Endothelial cell of umbilical vein (primary cell): ENCODE measurements around the gene SAT2.

Experiments
- EZH2 ChIP-seq: IDR thresholded peaks from 2 replicates; pipeline ENCODE4 v1.6.1; 2012; ENCODE audit warnings: borderline replicate concordance, low read depth, mild to moderate bottlenecking, moderate library complexity, low read length, inconsistent platforms; ENCODE audit not compliant: severe bottlenecking
- FOS ChIP-seq: IDR thresholded peaks from 2 replicates; pipeline ENCODE4 v1.6.1; 2011; ENCODE audit warnings: mild to moderate bottlenecking, low read length, moderate library complexity, borderline replicate concordance; ENCODE audit not compliant: insufficient read depth
- GATA2 ChIP-seq: IDR thresholded peaks from 2 replicates; pipeline ENCODE4 v1.7.0; 2011; ENCODE audit warnings: low read depth, mild to moderate bottlenecking, moderate library complexity, mixed read lengths, low read length; ENCODE audit not compliant: insufficient read length, insufficient read depth
- JUN ChIP-seq: IDR thresholded peaks from 2 replicates; pipeline ENCODE4 v1.6.1; 2011; ENCODE audit warnings: borderline replicate concordance, low read depth; ENCODE audit not compliant: insufficient read length, insufficient read depth
- MYC ChIP-seq: IDR thresholded peaks from one replicate; pipeline ENCODE4 v1.6.1; 2011; ENCODE audit warnings: mild to moderate bottlenecking, low read depth, low read length
- POLR2A ChIP-seq: IDR thresholded peaks from 2 replicates; pipeline ENCODE4 v1.6.1; 2012; ENCODE audit warnings: low read depth, mild to moderate bottlenecking, control low read depth, low read length
- POLR2AphosphoS5 ChIP-seq: IDR thresholded peaks from 2 replicates; pipeline ENCODE4 v1.6.1; 2012; ENCODE audit warnings: low read depth, mild to moderate bottlenecking, control low read depth, low read length, moderate library complexity; ENCODE audit not compliant: insufficient read depth
- TF ChIP-seq, protein P1 (sequence below), 2 donors: IDR thresholded peaks; 1 replicate in 1 of 2; 2 replicates in 1 of 2; pipeline ENCODE4 v1.5.1; 2011; ENCODE audit warnings: low read length in 2 of 2, mild to moderate bottlenecking in 2 of 2, moderate library complexity in 2 of 2, control low read depth in 1 of 2, inconsistent platforms in 1 of 2, low read depth in 1 of 2; ENCODE audit not compliant: insufficient read depth in 1 of 2; ENCODE audit errors: extremely low read depth in 1 of 2
- TF ChIP-seq, protein P2 (sequence below): IDR thresholded peaks from 2 replicates; pipeline ENCODE4 v1.6.1; 2011; ENCODE audit not compliant: insufficient read depth, insufficient read length

DNA sequence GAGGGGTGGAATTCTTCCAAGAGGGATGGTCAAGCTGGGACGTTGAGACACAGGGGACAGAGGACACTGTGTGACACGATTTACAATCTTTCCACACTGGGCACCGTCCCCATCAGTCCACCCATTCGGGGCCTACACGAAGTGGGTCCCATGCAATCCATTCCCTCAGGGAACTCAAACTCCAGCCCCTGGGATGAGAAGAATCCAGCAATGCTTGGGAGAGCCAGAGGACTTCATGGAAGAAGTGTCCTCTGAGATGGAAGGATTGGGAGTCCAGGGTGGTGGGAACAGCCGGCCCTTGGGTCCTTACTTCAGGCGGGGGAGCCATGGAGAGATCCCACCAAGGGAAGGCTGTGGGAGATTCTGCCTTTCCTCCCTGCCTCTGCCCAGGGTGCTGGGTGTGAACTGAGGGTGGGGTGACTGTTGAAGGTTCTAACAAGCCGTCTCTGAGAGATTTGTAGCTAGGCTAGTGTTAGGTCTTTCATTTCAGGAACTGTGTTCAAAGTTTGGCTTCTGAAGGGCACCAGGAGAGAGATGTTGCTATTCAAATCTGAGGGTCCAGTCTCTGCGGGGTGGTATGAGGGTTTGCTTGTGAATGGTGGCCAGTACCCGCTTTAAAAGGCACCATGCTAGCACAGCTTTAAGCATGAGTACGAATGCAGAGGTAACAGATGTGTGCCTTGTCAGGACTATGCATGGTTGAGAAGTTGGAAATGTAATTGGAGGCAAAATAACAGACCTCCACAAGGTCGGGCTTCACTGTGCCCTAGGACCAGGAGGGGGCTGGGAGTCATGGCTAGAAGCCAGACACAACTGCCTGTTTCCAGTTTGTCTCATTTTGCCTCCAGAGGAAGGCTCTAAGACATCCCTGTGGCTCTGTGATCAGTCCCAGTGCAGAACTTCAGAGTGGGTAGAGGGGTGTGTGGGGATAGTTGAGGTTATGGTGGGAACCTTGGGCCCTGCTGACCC lies 25.1 kb upstream of the SAT2 start:
- TF ChIP-seq POLR2AphosphoS5 (no peak), EZH2 (no peak), POLR2A (no peak), FOS (no peak), MYC (no peak), JUN (no peak), GATA2 (no peak)
- TF ChIP-seq, protein P1, sequence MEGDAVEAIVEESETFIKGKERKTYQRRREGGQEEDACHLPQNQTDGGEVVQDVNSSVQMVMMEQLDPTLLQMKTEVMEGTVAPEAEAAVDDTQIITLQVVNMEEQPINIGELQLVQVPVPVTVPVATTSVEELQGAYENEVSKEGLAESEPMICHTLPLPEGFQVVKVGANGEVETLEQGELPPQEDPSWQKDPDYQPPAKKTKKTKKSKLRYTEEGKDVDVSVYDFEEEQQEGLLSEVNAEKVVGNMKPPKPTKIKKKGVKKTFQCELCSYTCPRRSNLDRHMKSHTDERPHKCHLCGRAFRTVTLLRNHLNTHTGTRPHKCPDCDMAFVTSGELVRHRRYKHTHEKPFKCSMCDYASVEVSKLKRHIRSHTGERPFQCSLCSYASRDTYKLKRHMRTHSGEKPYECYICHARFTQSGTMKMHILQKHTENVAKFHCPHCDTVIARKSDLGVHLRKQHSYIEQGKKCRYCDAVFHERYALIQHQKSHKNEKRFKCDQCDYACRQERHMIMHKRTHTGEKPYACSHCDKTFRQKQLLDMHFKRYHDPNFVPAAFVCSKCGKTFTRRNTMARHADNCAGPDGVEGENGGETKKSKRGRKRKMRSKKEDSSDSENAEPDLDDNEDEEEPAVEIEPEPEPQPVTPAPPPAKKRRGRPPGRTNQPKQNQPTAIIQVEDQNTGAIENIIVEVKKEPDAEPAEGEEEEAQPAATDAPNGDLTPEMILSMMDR (IDR thresholded peaks at IDR 0.05; ENCODE audit: extremely low read depth in 1 of 2, insufficient read depth in 1 of 2, low read depth in 1 of 2, low read length in 2 of 2) = no peak
- TF ChIP-seq, protein P2, sequence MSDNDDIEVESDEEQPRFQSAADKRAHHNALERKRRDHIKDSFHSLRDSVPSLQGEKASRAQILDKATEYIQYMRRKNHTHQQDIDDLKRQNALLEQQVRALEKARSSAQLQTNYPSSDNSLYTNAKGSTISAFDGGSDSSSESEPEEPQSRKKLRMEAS = no peak
